Measurements from ENCODE around the gene TBC1D19. TPM values are rescaled to one million over a fixed set of nuclear protein-coding genes. Genes with fewer than 3 reads are reported as not detected.

The TBC1D19 gene
- total RNA-seq, 1 experiment from 2014 or later, result 19.1 TPM

DNA sequence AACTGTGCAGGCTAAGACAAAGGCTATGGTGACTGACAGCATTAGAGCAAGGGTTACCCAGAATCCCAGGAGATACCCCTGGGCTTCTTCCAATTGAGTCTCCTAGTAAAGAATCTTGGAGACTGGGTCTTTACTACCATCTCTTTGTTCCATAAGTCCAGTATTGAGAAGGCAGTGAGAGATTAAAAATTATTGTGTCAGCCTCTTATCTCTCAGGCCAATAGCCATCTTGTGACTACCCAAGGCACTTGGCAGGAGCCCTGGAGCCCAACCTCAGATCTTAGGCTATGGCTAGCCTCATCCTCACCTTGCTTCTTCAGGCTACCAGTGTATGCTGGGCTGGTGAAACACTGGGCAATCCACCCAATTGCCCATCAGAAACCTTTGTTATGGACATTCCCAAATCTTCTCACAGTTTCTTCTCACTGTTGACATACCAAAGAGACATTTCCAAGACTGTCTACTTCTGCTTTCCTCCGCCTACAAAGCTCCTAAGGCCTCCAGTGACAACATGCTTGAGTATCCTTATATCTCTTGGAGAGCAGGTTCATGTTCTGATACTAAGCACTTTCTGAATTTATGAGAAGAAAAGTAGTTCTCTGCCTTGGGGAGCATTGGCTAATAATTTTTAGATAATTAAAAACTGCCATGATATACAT lies 200.5 kb downstream of the TBC1D19 start:
- Mint-ChIP-seq H3K4me1 (ENCODE audit: low read depth, unreplicated experiment) (no peaks in the 10 kb centered on the region), H3K27ac (ENCODE audit: unreplicated experiment) (no peak overlapping the region), H3K36me3 (ENCODE audit: insufficient read depth, unreplicated experiment) (no peaks in the 10 kb centered on the region), H3K4me3 (ENCODE audit: unreplicated experiment) (no peak overlapping the region), H3K9me3 (ENCODE audit: unreplicated experiment) (no peaks in the 10 kb centered on the region), H3K27me3 (ENCODE audit: insufficient read depth, unreplicated experiment) (no peaks in the 10 kb centered on the region)
- H3K9me3 ChIP-seq, result no peaks in the 10 kb centered on the region
- intact Hi-C loops (cut with micrococcal nuclease; ENCODE audit: unreplicated experiment), result loop anchor here (10.0 kb wide), 1 partner anchor 230 kb away; no protein-coding TSS in a partner anchor
- H3K4me3 ChIP-seq (ENCODE audit: low read depth, low read length), result no peak overlapping the region
- ChIA-PET POLR2A (interaction anchor here (0.5 kb wide), 1 partner anchor 9 kb away, joined by 11 read pairs; no protein-coding TSS in a partner anchor), CTCF (interaction anchor here (0.5 kb wide), 1 partner anchor 1032 kb away, joined by 3 read pairs; no protein-coding TSS in a partner anchor)
- DNase-seq, result no peak
- no peaks in the 10 kb centered on the region for H3K4me1 ChIP-seq
- H3K27me3 ChIP-seq (replicated peaks; ENCODE audit: control insufficient read depth, insufficient read depth, low read length), result no peaks in the 10 kb centered on the region
- TF ChIP-seq, protein P1, sequence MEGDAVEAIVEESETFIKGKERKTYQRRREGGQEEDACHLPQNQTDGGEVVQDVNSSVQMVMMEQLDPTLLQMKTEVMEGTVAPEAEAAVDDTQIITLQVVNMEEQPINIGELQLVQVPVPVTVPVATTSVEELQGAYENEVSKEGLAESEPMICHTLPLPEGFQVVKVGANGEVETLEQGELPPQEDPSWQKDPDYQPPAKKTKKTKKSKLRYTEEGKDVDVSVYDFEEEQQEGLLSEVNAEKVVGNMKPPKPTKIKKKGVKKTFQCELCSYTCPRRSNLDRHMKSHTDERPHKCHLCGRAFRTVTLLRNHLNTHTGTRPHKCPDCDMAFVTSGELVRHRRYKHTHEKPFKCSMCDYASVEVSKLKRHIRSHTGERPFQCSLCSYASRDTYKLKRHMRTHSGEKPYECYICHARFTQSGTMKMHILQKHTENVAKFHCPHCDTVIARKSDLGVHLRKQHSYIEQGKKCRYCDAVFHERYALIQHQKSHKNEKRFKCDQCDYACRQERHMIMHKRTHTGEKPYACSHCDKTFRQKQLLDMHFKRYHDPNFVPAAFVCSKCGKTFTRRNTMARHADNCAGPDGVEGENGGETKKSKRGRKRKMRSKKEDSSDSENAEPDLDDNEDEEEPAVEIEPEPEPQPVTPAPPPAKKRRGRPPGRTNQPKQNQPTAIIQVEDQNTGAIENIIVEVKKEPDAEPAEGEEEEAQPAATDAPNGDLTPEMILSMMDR (IDR thresholded peaks at IDR 0.05; ENCODE audit: insufficient read depth in 1 of 2, low read depth in 1 of 2, low read length in 1 of 2, severe bottlenecking in 1 of 2, unreplicated experiment in 1 of 2), result no peak
- no TSS peak for BruUV-seq (replicated peaks)
- H3K36me3 ChIP-seq (ENCODE audit: control insufficient read depth, insufficient read depth, low read length), result no peaks in the 10 kb centered on the region

DNA sequence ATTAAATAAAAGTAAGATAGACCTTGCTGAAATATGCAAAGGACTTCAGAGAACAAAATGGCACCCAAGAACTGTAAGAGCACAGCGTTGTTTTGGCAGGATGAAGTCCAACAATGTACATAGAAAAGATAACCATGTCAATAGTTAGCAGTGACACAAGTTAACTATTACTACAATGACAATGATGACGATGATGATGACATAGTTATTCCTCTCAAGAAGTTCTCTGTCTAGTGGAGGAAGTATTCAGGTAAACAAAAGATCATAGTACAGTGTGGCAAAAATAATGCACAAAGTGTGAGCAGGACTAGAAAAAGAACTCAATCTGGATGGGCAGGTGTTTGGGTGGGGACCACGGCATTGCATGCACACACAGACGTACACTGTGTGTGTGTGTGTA lies 201.4 kb downstream of the TBC1D19 start:
- Mint-ChIP-seq H3K9me3 (ENCODE audit: unreplicated experiment) (no peaks in the 10 kb centered on the region), H3K27me3 (ENCODE audit: insufficient read depth, unreplicated experiment) (no peaks in the 10 kb centered on the region), H3K4me3 (ENCODE audit: unreplicated experiment) (no peak overlapping the region), H3K27ac (ENCODE audit: unreplicated experiment) (no peak overlapping the region), H3K36me3 (ENCODE audit: insufficient read depth, unreplicated experiment) (no peaks in the 10 kb centered on the region), H3K4me1 (ENCODE audit: low read depth, unreplicated experiment) (no peaks in the 10 kb centered on the region)
- no peaks in the 10 kb centered on the region for H3K9me3 ChIP-seq
- TF ChIP-seq, protein P1 (IDR thresholded peaks at IDR 0.05; ENCODE audit: insufficient read depth in 1 of 2, low read depth in 1 of 2, low read length in 1 of 2, severe bottlenecking in 1 of 2, unreplicated experiment in 1 of 2), result no peak
- no peaks in the 10 kb centered on the region for H3K36me3 ChIP-seq (ENCODE audit: control insufficient read depth, insufficient read depth, low read length)
- no peak overlapping the region for H3K4me3 ChIP-seq (ENCODE audit: low read depth, low read length)
- H3K27me3 ChIP-seq (replicated peaks; ENCODE audit: control insufficient read depth, insufficient read depth, low read length), result no peaks in the 10 kb centered on the region
- BruUV-seq (replicated peaks), result no TSS peak
- no peak for DNase-seq
- POLR2A ChIA-PET, result no interaction called here
- H3K4me1 ChIP-seq, result no peaks in the 10 kb centered on the region
- intact Hi-C loops (cut with micrococcal nuclease; ENCODE audit: unreplicated experiment), result loop anchor here (10.0 kb wide), 1 partner anchor 229 kb away; no protein-coding TSS in a partner anchor
- CTCF ChIA-PET, result no interaction called here

DNA sequence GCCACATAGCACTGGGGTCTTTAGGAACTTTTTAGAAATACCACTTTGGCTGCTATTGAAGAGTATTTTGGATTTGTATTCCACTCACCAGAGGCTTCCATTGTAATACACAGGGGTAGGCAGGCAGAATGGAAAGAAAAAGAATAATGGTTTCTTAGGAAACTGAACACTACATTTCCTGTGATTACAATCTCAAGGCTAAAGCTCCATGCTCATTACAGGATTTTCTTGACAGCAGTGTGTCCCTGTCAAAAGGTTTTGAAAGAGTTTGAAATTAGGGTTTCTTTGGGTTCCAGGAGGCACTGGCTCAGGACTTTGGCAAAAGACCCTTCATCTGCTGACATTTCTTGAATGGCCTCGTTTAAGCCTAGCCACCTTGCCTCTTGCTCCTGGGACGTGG lies 201.9 kb downstream of the TBC1D19 start:
- no peaks in the 10 kb centered on the region for H3K9me3 ChIP-seq
- Mint-ChIP-seq H3K36me3 (ENCODE audit: insufficient read depth, unreplicated experiment) (no peaks in the 10 kb centered on the region), H3K27me3 (ENCODE audit: insufficient read depth, unreplicated experiment) (no peaks in the 10 kb centered on the region), H3K4me1 (ENCODE audit: low read depth, unreplicated experiment) (no peaks in the 10 kb centered on the region), H3K9me3 (ENCODE audit: unreplicated experiment) (no peaks in the 10 kb centered on the region), H3K4me3 (ENCODE audit: unreplicated experiment) (no peak overlapping the region), H3K27ac (ENCODE audit: unreplicated experiment) (no peak overlapping the region)
- H3K4me1 ChIP-seq, result no peaks in the 10 kb centered on the region
- TF ChIP-seq, protein P1 (IDR thresholded peaks at IDR 0.05; ENCODE audit: insufficient read depth in 1 of 2, low read depth in 1 of 2, low read length in 1 of 2, severe bottlenecking in 1 of 2, unreplicated experiment in 1 of 2), result no peak
- no peak for DNase-seq
- POLR2A ChIA-PET, result no interaction called here
- H3K27me3 ChIP-seq (replicated peaks; ENCODE audit: control insufficient read depth, insufficient read depth, low read length), result no peaks in the 10 kb centered on the region
- BruUV-seq (replicated peaks), result no TSS peak
- intact Hi-C loops (cut with micrococcal nuclease; ENCODE audit: unreplicated experiment), result loop anchor here (10.0 kb wide), 1 partner anchor 229 kb away; no protein-coding TSS in a partner anchor
- CTCF ChIA-PET, result no interaction called here
- H3K36me3 ChIP-seq (ENCODE audit: control insufficient read depth, insufficient read depth, low read length), result no peaks in the 10 kb centered on the region
- H3K4me3 ChIP-seq (ENCODE audit: low read depth, low read length), result no peak overlapping the region

Measured in Caco-2 (cell line).